SU-DHL-6 (cell line): Measurements from ENCODE around the gene CLIC5.

ENCODE experiments used
- H2AFZ ChIP-seq: fragments of 200-600 bp; sonication (generic); 2 replicates; pipeline ENCODE4 v1.6.1; 2014; ENCODE audit warnings: low read depth, mild to moderate bottlenecking, moderate library complexity, mixed read lengths, antibody characterized with exemption, low read length; ENCODE audit not compliant: severe bottlenecking
- H3F3A ChIP-seq: fragments of 200-600 bp; shearing (Covaris generic); 2 replicates; pipeline ENCODE4 v1.6.0; 2016; ENCODE audit warnings: antibody characterized with exemption, mild to moderate bottlenecking; ENCODE audit not compliant: insufficient read depth
- H3K27ac ChIP-seq: fragments of 200-600 bp; sonication (generic); 2 replicates; pipeline ENCODE4 v1.5.1; 2016; ENCODE audit warnings: low read depth, mild to moderate bottlenecking, low read length, moderate library complexity, mixed read lengths
- H3K27me3 ChIP-seq: fragments of 200-600 bp; sonication (generic), shearing (Covaris generic); 2 replicates; pipeline ENCODE4 v1.6.0; 2014; ENCODE audit warnings: mild to moderate bottlenecking, low read length
- H3K36me3 ChIP-seq: fragments of 200-600 bp; sonication (generic); 2 replicates; pipeline ENCODE4 v1.6.1; 2014; ENCODE audit warnings: mild to moderate bottlenecking, low read length, mixed read lengths
- H3K4me2 ChIP-seq: fragments of 300-600, 200-600 bp; shearing (Covaris generic), sonication (generic); 2 replicates; pipeline ENCODE4 v1.6.0; 2014; ENCODE audit warnings: low read length, low read depth, mild to moderate bottlenecking; ENCODE audit not compliant: poor library complexity, severe bottlenecking
- H3K4me3 ChIP-seq: fragments of 200-600 bp; sonication (generic); 2 replicates; pipeline ENCODE4 v1.5.1; 2014; ENCODE audit warnings: antibody characterized with exemption, low read length, mild to moderate bottlenecking, mixed read lengths; ENCODE audit not compliant: insufficient read depth, poor library complexity, severe bottlenecking
- H3K79me2 ChIP-seq: fragments of 200-600 bp; sonication (generic); 2 replicates; pipeline ENCODE4 v1.6.1; 2014; ENCODE audit warnings: mild to moderate bottlenecking, low read length, moderate library complexity; ENCODE audit not compliant: insufficient read depth
- H3K9ac ChIP-seq: fragments of 200-600 bp; sonication (generic); 2 replicates; pipeline ENCODE4 v1.7.0; 2014; ENCODE audit warnings: mild to moderate bottlenecking, low read length
- H3K9me2 ChIP-seq: fragments of 200-600 bp; sonication (generic); replicated peaks from 2 replicates; pipeline ENCODE4 v1.6.1; 2014; ENCODE audit warnings: low read length; ENCODE audit not compliant: insufficient read depth
- H3K9me3 ChIP-seq: fragments of 200-600 bp; sonication (generic); 2 replicates; pipeline ENCODE4 v1.6.1; 2014; ENCODE audit warnings: low read length, mixed read lengths; ENCODE audit not compliant: insufficient read depth
- H4K20me1 ChIP-seq: fragments of 200-600 bp; sonication (generic); 2 replicates; pipeline ENCODE4 v1.6.1; 2014; ENCODE audit warnings: low read depth, mild to moderate bottlenecking, antibody characterized with exemption, low read length, moderate library complexity, mixed read lengths
- CTCF ChIP-seq: fragments of 200-600 bp; sonication (generic); IDR thresholded peaks from one replicate; pipeline ENCODE4 v1.5.1; 2017; ENCODE audit warnings: antibody characterized with exemption, mild to moderate bottlenecking, low read length, moderate library complexity; ENCODE audit not compliant: insufficient read depth, poor library complexity, severe bottlenecking
- EZH2phosphoT487 ChIP-seq: fragments of 200-600 bp; sonication (generic), shearing (Covaris generic); conservative IDR thresholded peaks from 2 replicates; pipeline ENCODE4 v1.6.1; 2018; ENCODE audit warnings: mild to moderate bottlenecking, antibody characterized with exemption, low read length, moderate library complexity, mixed read lengths

CLIC5 gene

GRCh38 chr6:45921691-45922281 lies 93.9 kb downstream of the CLIC5 start:
- Histone ChIP-seq H3K9me2 (no peaks in the 10 kb centered on the region), H3K4me3 (no peak overlapping the region), H3K27ac (no peak overlapping the region), H2AFZ (no peak overlapping the region), H3K36me3 (no peaks in the 10 kb centered on the region), H3K4me2 (no peak overlapping the region), H3K27me3 (no peaks in the 10 kb centered on the region), H4K20me1 (no peaks in the 10 kb centered on the region), H3K9me3 (no peaks in the 10 kb centered on the region), H3K79me2 (no peaks in the 10 kb centered on the region), H3F3A (no peaks in the 10 kb centered on the region), H3K9ac (no peak overlapping the region)
- no peak for TF ChIP-seq EZH2phosphoT487
- TF ChIP-seq CTCF: no peak

- Histone ChIP-seq H3F3A (no peaks in the 10 kb centered on the region), H3K36me3 (no peaks in the 10 kb centered on the region), H3K9ac (no peak overlapping the region), H3K27ac (no peak overlapping the region), H3K9me2 (no peaks in the 10 kb centered on the region), H3K9me3 (no peaks in the 10 kb centered on the region), H4K20me1 (no peaks in the 10 kb centered on the region), H2AFZ (no peak overlapping the region), H3K79me2 (no peaks in the 10 kb centered on the region), H3K4me3 (no peak overlapping the region), H3K27me3 (no peaks in the 10 kb centered on the region), H3K4me2 (no peak overlapping the region)
- TF ChIP-seq CTCF (no peak), EZH2phosphoT487 (no peak)
Measured at GRCh38 chr6:45920819-45921511, 94.7 kb downstream of the CLIC5 start.

- Histone ChIP-seq H3K9me2 (no peaks in the 10 kb centered on the region), H3K36me3 (no peaks in the 10 kb centered on the region), H3K27me3 (no peaks in the 10 kb centered on the region), H3K4me2 (no peak overlapping the region), H3K4me3 (no peak overlapping the region), H3K9me3 (no peaks in the 10 kb centered on the region), H2AFZ (no peak overlapping the region), H3K9ac (no peak overlapping the region), H3K79me2 (no peaks in the 10 kb centered on the region), H3K27ac (no peak overlapping the region), H3F3A (no peaks in the 10 kb centered on the region), H4K20me1 (no peaks in the 10 kb centered on the region)
- TF ChIP-seq EZH2phosphoT487: no peak
- TF ChIP-seq CTCF: no peak
Measured at GRCh38 chr6:45917439-45917838, 98.2 kb downstream of the CLIC5 start.
